ENCODE data around the gene KCNK1.

DNA sequence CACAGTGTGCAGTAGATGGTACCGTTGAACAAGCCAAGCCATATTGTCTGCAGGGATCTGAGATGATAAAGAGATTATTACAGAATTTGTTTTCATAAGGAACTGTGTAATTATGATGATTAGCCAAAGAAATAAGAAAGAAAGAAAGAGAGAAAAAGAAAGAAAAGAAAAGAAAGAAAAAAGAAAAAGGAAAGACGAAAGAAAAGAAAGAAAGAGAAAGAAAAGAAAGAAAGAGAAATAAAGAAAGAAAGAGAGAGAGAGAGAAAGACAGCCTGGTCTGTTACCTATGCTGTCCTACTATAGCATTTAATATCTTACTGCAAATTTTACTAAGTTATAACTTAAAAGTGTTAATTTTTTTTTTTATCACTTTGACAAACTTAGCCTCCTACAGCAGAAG is 43.6 kb downstream of the KCNK1 start:
- TF ChIP-seq, protein P1, sequence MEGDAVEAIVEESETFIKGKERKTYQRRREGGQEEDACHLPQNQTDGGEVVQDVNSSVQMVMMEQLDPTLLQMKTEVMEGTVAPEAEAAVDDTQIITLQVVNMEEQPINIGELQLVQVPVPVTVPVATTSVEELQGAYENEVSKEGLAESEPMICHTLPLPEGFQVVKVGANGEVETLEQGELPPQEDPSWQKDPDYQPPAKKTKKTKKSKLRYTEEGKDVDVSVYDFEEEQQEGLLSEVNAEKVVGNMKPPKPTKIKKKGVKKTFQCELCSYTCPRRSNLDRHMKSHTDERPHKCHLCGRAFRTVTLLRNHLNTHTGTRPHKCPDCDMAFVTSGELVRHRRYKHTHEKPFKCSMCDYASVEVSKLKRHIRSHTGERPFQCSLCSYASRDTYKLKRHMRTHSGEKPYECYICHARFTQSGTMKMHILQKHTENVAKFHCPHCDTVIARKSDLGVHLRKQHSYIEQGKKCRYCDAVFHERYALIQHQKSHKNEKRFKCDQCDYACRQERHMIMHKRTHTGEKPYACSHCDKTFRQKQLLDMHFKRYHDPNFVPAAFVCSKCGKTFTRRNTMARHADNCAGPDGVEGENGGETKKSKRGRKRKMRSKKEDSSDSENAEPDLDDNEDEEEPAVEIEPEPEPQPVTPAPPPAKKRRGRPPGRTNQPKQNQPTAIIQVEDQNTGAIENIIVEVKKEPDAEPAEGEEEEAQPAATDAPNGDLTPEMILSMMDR (IDR thresholded peaks at IDR 0.05; ENCODE audit: low read length), result no peak
- no peak for TF ChIP-seq EZH2 (optimal IDR thresholded peaks at IDR 0.05; ENCODE audit: low read depth, low read length)

All from MM.1S (cell line).